Gastroesophageal sphincter (tissue), 4 donors: ENCODE measurements around the gene SLC35F1. TPM values are rescaled to one million over a fixed set of nuclear protein-coding genes. Genes with fewer than 3 reads are reported as not detected.
A peak's percentile ranks its signal among the peaks of the same experiment; 100 is the strongest.

Source experiments
- ATAC-seq: fragments of 150-250 bp; one replicate; pipeline ENCODE4 v1.9.1; 2016; ENCODE audit warnings: mild to moderate bottlenecking, moderate library complexity
- H3K27ac ChIP-seq, 4 donors: fragments of 200-600 bp; sonication (generic) in 3 of 4; 1 replicate in 3 of 4; 2 replicates in 1 of 4; pipeline ENCODE4 v1.5.1; 2016 to 2019
- H3K27me3 ChIP-seq: fragments of 200-600 bp; sonication (generic); one replicate; pipeline ENCODE4 v1.5.1; 2019
- H3K36me3 ChIP-seq, 2 donors: fragments of 200-600 bp; sonication (generic); one replicate each; pipeline ENCODE4 v1.5.1; 2019; ENCODE audit warnings: control low read depth in 1 of 2
- H3K4me1 ChIP-seq, 3 donors: fragments of 200-600 bp; sonication (generic); 1 replicate in 2 of 3; 2 replicates in 1 of 3; pipeline ENCODE4 v1.5.1; 2016 to 2019; ENCODE audit warnings: control low read depth in 2 of 3
- H3K4me3 ChIP-seq, 2 donors: fragments of 200-600 bp; sonication (generic); one replicate each; pipeline ENCODE4 v1.5.1; 2019; ENCODE audit warnings: mild to moderate bottlenecking in 1 of 2, moderate library complexity in 1 of 2
- H3K9me3 ChIP-seq, 3 donors: fragments of 200-600 bp; sonication (generic); one replicate each; pipeline ENCODE4 v1.5.1; 2017 to 2019; ENCODE audit warnings: control low read depth in 2 of 3
- CTCF ChIP-seq, 4 experiments: fragments of 200-600 bp in 2 of 4; fragments of 450-650 bp in 2 of 4; sonication (generic) in 1 of 4; IDR thresholded peaks; one replicate each; pipeline ENCODE4 v1.5.1; 2017 to 2019; ENCODE audit warnings: antibody characterized with exemption in 4 of 4, mild to moderate bottlenecking in 2 of 4, moderate library complexity in 2 of 4
- EP300 ChIP-seq: sonication (generic); formaldehyde crosslinking; IDR thresholded peaks from one replicate; pipeline ENCODE4 v1.6.1; 2017; ENCODE audit warnings: antibody characterized with exemption, mild to moderate bottlenecking
- POLR2A ChIP-seq, 2 donors: fragments of 450-650 bp; IDR thresholded peaks; one replicate each; pipeline ENCODE4 v1.6.1; 2017; ENCODE audit warnings: antibody characterized with exemption in 2 of 2, mild to moderate bottlenecking in 2 of 2, moderate library complexity in 1 of 2
- POLR2AphosphoS5 ChIP-seq: sonication (generic); formaldehyde crosslinking; IDR thresholded peaks from one replicate; pipeline ENCODE4 v1.6.1; 2017; ENCODE audit warnings: antibody characterized with exemption
- WGBS, 2 donors: methylation state at CpG; one replicate each; pipeline ENCODE4 v1.1.5; 2018; ENCODE audit warnings: low coverage in 1 of 2; 5-methylcytosine and 5-hydroxymethylcytosine counted together
- total RNA-seq, 4 donors: library from RNA; depleted of rRNA; stranded (reverse); fragments of >200 nt; gene quantifications; one replicate each; pipeline ENCODE4 v1.1.0, GENCODE V29; 2016

The SLC35F1 gene
- total RNA-seq, 4 donors from 2014 or later = 4.3 to 7.4 (median 5.9) TPM

- no peaks in the 10 kb centered on the region for H3K36me3 ChIP-seq
- H3K9me3 ChIP-seq = no peaks in the 10 kb centered on the region
- peaks cover 52% of the 10 kb centered on the region for H3K27me3 ChIP-seq
- WGBS, 2 donors = 76 to 97% methylated on average over 2 of the region's 2 CpGs
- H3K4me3 ChIP-seq = no peak overlapping the region
- ATAC-seq = no peak
- TF ChIP-seq POLR2A (IDR thresholded peaks at IDR 0.05) = no peak
- TF ChIP-seq POLR2AphosphoS5 = no peak
- no peak for TF ChIP-seq CTCF (IDR thresholded peaks at IDR 0.05)
- no peak for TF ChIP-seq EP300
- H3K4me1 ChIP-seq = peaks cover 0 to 12% (median 7%) of the 10 kb centered on the region in 3 donors
- H3K27ac ChIP-seq = no peak overlapping the region
Observed at GRCh38 chr6:117917176-117917575, 10.1 kb downstream of the SLC35F1 start.

GRCh38 chr6:117918454-117918853, 11.4 kb downstream of the SLC35F1 start:
- no peak overlapping the region for H3K27ac ChIP-seq
- 73 to 78% methylated on average over 3 to 5 of the region's 5 CpGs for whole genome bisulfite sequencing, 2 donors

GRCh38 chr6:117919275-117919674, 12.2 kb downstream of the SLC35F1 start:
- Histone ChIP-seq H3K27ac (peak overlapping the region in 1 of 4 donors; percentile 40), H3K4me3 (peak overlapping the region in 1 of 2 donors; percentile 37), H3K4me1 (peaks cover 0 to 12% (median 7%) of the 10 kb centered on the region in 3 donors), H3K36me3 (no peaks in the 10 kb centered on the region), H3K27me3 (peaks cover 52% of the 10 kb centered on the region), H3K9me3 (no peaks in the 10 kb centered on the region)
- TF ChIP-seq POLR2A (IDR thresholded peaks at IDR 0.05) (no peak), CTCF (IDR thresholded peaks at IDR 0.05) (no peak), POLR2AphosphoS5 (no peak), EP300 (no peak)
- ATAC-seq = no peak
- WGBS, 2 donors = 13 to 14% methylated on average over 4 to 7 of the region's 7 CpGs

More at GRCh38 chr6:117918454-117918853, 11.4 kb downstream of the SLC35F1 start:
- Histone ChIP-seq H3K4me1 (peaks cover 0 to 12% (median 7%) of the 10 kb centered on the region in 3 donors), H3K36me3 (no peaks in the 10 kb centered on the region), H3K9me3 (no peaks in the 10 kb centered on the region), H3K27me3 (peaks cover 52% of the 10 kb centered on the region), H3K4me3 (no peak overlapping the region)
- no peak for ATAC-seq
- TF ChIP-seq EP300 (no peak), POLR2AphosphoS5 (no peak), CTCF (IDR thresholded peaks at IDR 0.05) (no peak), POLR2A (IDR thresholded peaks at IDR 0.05) (no peak)

- Histone ChIP-seq H3K4me1 (peaks cover 0 to 12% (median 7%) of the 10 kb centered on the region in 3 donors), H3K27ac (peak overlapping the region in 2 of 4 donors; percentile 22 to 40), H3K4me3 (peak overlapping the region in 1 of 2 donors; percentile 37), H3K27me3 (peaks cover 52% of the 10 kb centered on the region), H3K9me3 (no peaks in the 10 kb centered on the region), H3K36me3 (no peaks in the 10 kb centered on the region)
- TF ChIP-seq POLR2AphosphoS5 = no peak
- WGBS, 2 donors = 2 to 4% methylated on average over 8 to 25 of the region's 39 CpGs
- peak; percentile 46 for ATAC-seq
Observed at GRCh38 chr6:117919775-117920729, 13.0 kb downstream of the SLC35F1 start.

- peaks cover 0 to 9% (median 6%) of the 10 kb centered on the region in 3 donors for H3K4me1 ChIP-seq
- peaks cover 18% of the 10 kb centered on the region for H3K27me3 ChIP-seq
- TF ChIP-seq POLR2A (IDR thresholded peaks at IDR 0.05) (no peak), POLR2AphosphoS5 (no peak), EP300 (no peak), CTCF (IDR thresholded peaks at IDR 0.05) (no peak)
- no peaks in the 10 kb centered on the region for H3K36me3 ChIP-seq
- H3K4me3 ChIP-seq = no peak overlapping the region
- no peak overlapping the region for H3K27ac ChIP-seq
- WGBS, 2 donors = 60 to 67% methylated on average over 2 of the region's 2 CpGs
- peaks cover 0 to 10% (median 0%) of the 10 kb centered on the region in 3 donors for H3K9me3 ChIP-seq
- ATAC-seq = no peak
Observed at GRCh38 chr6:117924690-117925089, 17.6 kb downstream of the SLC35F1 start.
